NCI-H510A (cell line): ENCODE data around the gene CENPF.
"Not testable (repeated sequence)": the region's sequence is repeated elsewhere in the genome, so short reads cannot be mapped to it uniquely, and the experiment has no call there.

Experiments
- DNase-seq: peaks from one replicate; lab custom pipeline; 2025; lab: John Stamatoyannopoulos, UW

The CENPF gene

GRCh38 chr1:214602764-214603657 lies at the start of gene CENPF:
CENPF (plus strand) TSS chr1:214603195; CDS start chr1:214613755, 10,560 bp downstream.
- peak; percentile 92 for DNase-seq

- no peak for DNase-seq
Observed at GRCh38 chr1:214557952-214558735, 44.9 kb upstream of the CENPF start.

- no peak for DNase-seq
Observed at GRCh38 chr1:214563881-214564280, 39.1 kb upstream of the CENPF start.

- DNase-seq, result no peak
Observed at GRCh38 chr1:214565310-214565709, 37.7 kb upstream of the CENPF start.

- DNase-seq, result no peak
Observed at GRCh38 chr1:214566158-214567104, 36.6 kb upstream of the CENPF start.

GRCh38 chr1:214567481-214567980 lies 35.5 kb upstream of the CENPF start:
- no peak for DNase-seq

GRCh38 chr1:214568328-214568727 lies 34.7 kb upstream of the CENPF start:
- no peak for DNase-seq

GRCh38 chr1:214569357-214570004 lies 33.5 kb upstream of the CENPF start:
- no peak for DNase-seq

- DNase-seq, result no peak
Observed at GRCh38 chr1:214570442-214570841, 32.6 kb upstream of the CENPF start.

- no peak for DNase-seq
Observed at GRCh38 chr1:214571281-214571680, 31.7 kb upstream of the CENPF start.

GRCh38 chr1:214573386-214574318 lies 29.3 kb upstream of the CENPF start:
- no peak for DNase-seq

- DNase-seq, result no peak
Observed at GRCh38 chr1:214574598-214575411, 28.2 kb upstream of the CENPF start.

- DNase-seq, result not testable (repeated sequence)
Observed at GRCh38 chr1:214576120-214576519, 26.9 kb upstream of the CENPF start.

- no peak for DNase-seq
Observed at GRCh38 chr1:214579183-214579582, 23.8 kb upstream of the CENPF start.

- no peak for DNase-seq
Observed at GRCh38 chr1:214581785-214582184, 21.2 kb upstream of the CENPF start.

- DNase-seq, result no peak
Observed at GRCh38 chr1:214582289-214582891, 20.6 kb upstream of the CENPF start.

- no peak for DNase-seq
Observed at GRCh38 chr1:214583113-214583512, 19.9 kb upstream of the CENPF start.

- DNase-seq, result no peak
Observed at GRCh38 chr1:214583824-214584554, 19.0 kb upstream of the CENPF start.
